ENCODE data around the gene NDUFAF8.
A peak's percentile ranks its signal among the peaks of the same experiment; 100 is the strongest.
"Not testable (repeated sequence)": the region's sequence is repeated elsewhere in the genome, so short reads cannot be mapped to it uniquely, and the experiment has no call there.

NDUFAF8 gene

DNA sequence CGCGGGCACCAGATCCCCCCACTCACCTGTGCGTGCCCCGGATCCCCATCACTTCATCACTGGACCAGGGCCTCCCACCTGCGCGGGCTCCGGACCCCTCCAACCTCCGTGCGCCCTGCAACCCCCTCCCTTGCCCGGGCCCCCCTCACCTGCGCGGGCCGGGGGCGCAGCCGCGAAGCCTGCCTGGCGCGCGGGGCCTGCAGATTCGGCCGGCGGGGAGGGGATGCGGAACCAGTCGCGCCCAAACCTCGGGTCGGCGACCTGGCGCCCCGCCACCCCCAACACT, 16.6 kb upstream of the NDUFAF8 start:
- H3K27me3 ChIP-seq (ENCODE audit: control insufficient read depth in 5 of 5, insufficient read depth in 4 of 5, low read length in 5 of 5): no peaks in the 10 kb centered on the region
- peaks cover 0 to 13% (median 4%) of the 10 kb centered on the region in 5 donors for H3K36me3 ChIP-seq (ENCODE audit: control insufficient read depth in 5 of 5, insufficient read depth in 5 of 5, low read length in 5 of 5)
- H3K9ac ChIP-seq (ENCODE audit: low read length in 5 of 5): peak overlapping the region in 4 of 5 donors; percentile 40 to 74 (median 72)
- H3K4me1 ChIP-seq (ENCODE audit: control insufficient read depth in 5 of 5, insufficient read depth in 5 of 5, low read length in 5 of 5): peaks cover 7 to 27% (median 20%) of the 10 kb centered on the region in 5 donors
- H3K4me3 ChIP-seq (ENCODE audit: low read depth in 1 of 5, low read length in 5 of 5): peak overlapping the region in 4 of 5 donors; percentile 60 to 79 (median 72)
- H3K27ac ChIP-seq (ENCODE audit: low read depth, low read length): no peak overlapping the region
- H3K9me3 ChIP-seq (ENCODE audit: control insufficient read depth in 5 of 5, low read length in 5 of 5): peaks cover 0 to 3% (median 0%) of the 10 kb centered on the region in 5 donors

DNA sequence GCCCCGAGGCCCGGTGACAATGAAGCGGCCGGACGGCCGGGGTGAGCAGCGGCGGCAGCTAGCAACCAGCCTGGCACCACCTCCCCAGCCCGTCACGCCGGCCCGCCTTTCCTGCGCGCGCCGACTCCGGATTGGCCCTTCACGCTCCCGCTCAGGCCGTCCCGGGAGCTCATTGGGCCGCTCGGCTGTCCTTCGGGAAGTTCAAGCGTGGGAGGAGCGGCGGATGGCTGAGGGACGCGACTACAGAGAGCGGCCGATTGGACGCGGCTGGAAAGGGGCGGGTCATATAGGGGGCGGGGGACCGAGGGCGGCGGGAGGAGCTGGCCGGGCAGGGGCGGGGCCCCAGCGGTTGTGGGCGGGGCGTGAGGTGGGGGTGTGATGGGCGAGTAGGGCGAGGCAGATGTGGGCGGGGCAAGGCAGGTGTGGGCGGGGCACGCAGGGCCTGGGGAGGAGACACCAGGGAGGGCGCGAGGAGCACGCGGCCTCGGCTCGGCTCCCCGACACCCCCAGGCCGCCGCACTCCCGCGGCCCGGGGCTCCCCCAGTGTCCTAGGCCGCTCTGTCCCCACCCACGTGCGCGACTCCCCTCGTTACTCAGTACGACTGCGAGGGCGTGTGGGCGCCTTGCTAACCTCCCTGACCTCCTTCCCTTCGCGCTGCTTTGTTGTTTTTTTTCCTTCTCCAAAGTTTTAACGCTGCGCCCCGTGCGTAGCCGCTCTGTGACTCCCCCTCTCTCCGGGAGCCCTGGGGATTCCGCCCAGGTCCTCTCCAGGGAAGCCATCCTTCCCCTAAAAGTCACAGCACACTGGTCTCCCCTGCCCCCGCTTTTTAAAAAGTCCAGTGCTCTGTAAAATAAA, 16.0 kb upstream of the NDUFAF8 start, which contains the start of gene CEP131:
TSS of gene CEP131 (minus strand) at position 60 of the 856 bp plus-strand sequence. CDS start 2,909 bp downstream, outside the sequence.
- peaks cover 0 to 13% (median 4%) of the 10 kb centered on the region in 5 donors for H3K36me3 ChIP-seq (ENCODE audit: control insufficient read depth in 5 of 5, insufficient read depth in 5 of 5, low read length in 5 of 5)
- peak within 1 kb of the TSS; percentile 16 for H3K27ac ChIP-seq (ENCODE audit: low read depth, low read length)
- H3K9ac ChIP-seq (ENCODE audit: low read length in 5 of 5): peak within 1 kb of the TSS in 4 of 5 donors; percentile 55 to 74 (median 72)

DNA sequence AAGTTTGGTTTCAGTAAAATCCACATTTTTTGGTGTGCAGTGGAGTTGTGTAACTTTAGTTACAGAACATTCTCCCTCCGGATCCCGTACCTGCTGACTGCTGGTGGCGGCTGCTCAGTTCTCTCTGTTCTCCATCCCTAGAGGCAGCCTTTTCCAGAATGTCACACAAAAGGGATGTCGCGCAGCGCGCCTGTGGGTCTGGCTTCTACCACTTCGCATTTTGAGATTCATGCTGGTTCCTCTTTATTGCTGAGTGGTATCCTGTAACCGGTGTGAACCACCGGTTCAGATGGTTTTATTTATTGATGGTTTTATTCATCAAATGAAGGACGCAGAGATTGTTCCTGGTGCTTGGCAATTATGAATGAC, 15.4 kb upstream of the NDUFAF8 start:
- H3K9me3 ChIP-seq (ENCODE audit: control insufficient read depth in 5 of 5, low read length in 5 of 5): peaks cover 0 to 3% (median 0%) of the 10 kb centered on the region in 5 donors
- H3K27ac ChIP-seq (ENCODE audit: low read depth, low read length): peak overlapping the region; percentile 16
- peaks cover 7 to 30% (median 22%) of the 10 kb centered on the region in 5 donors for H3K4me1 ChIP-seq (ENCODE audit: control insufficient read depth in 5 of 5, insufficient read depth in 5 of 5, low read length in 5 of 5)
- H3K9ac ChIP-seq (ENCODE audit: low read length in 5 of 5): peak overlapping the region in 4 of 5 donors; percentile 48 to 66 (median 57)
- peaks cover 0 to 17% (median 7%) of the 10 kb centered on the region in 5 donors for H3K36me3 ChIP-seq (ENCODE audit: control insufficient read depth in 5 of 5, insufficient read depth in 5 of 5, low read length in 5 of 5)
- no peaks in the 10 kb centered on the region for H3K27me3 ChIP-seq (ENCODE audit: control insufficient read depth in 5 of 5, insufficient read depth in 4 of 5, low read length in 5 of 5)
- H3K4me3 ChIP-seq (ENCODE audit: low read depth in 1 of 5, low read length in 5 of 5): peak overlapping the region; percentile 47 to 69 (median 62)

More for the DNA sequence above, 16.0 kb upstream of the NDUFAF8 start, which contains the start of gene CEP131:
- Histone ChIP-seq H3K27me3 (ENCODE audit: control insufficient read depth in 5 of 5, insufficient read depth in 4 of 5, low read length in 5 of 5) (no peaks in the 10 kb centered on the region), H3K4me1 (ENCODE audit: control insufficient read depth in 5 of 5, insufficient read depth in 5 of 5, low read length in 5 of 5) (peaks cover 7 to 27% (median 21%) of the 10 kb centered on the region in 5 donors), H3K4me3 (ENCODE audit: low read depth in 1 of 5, low read length in 5 of 5) (peak within 1 kb of the TSS; percentile 60 to 79 (median 70)), H3K9me3 (ENCODE audit: control insufficient read depth in 5 of 5, low read length in 5 of 5) (peaks cover 0 to 3% (median 0%) of the 10 kb centered on the region in 5 donors)

DNA sequence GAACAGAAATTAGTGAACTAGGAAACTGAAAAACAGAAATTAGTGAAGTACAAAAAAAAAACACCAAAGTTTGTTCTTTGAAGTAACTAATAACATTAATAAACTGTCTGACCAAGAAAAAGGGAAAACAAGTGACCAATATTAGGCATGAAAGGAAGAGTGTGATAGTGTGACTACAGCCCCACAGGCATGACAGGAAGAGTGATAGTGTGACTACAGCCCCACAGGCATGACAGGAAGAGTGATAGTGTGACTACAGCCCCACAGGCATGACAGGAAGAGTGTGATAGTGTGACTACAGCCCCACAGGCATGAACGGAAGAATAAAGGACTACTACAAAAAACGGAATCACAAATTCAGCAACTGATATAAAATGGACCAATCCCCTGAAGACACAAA, 11.5 kb upstream of the NDUFAF8 start:
- not testable (repeated sequence) for H3K4me3 ChIP-seq (ENCODE audit: low read depth in 1 of 5, low read length in 5 of 5); H3K9me3 ChIP-seq (ENCODE audit: control insufficient read depth in 5 of 5, low read length in 5 of 5); H3K9ac ChIP-seq (ENCODE audit: low read length in 5 of 5); H3K27ac ChIP-seq (ENCODE audit: low read depth, low read length); H3K27me3 ChIP-seq (ENCODE audit: control insufficient read depth in 5 of 5, insufficient read depth in 4 of 5, low read length in 5 of 5)
- Histone ChIP-seq H3K4me1 (ENCODE audit: control insufficient read depth in 5 of 5, insufficient read depth in 5 of 5, low read length in 5 of 5) (peaks cover 3 to 20% (median 9%) of the 10 kb centered on the region in 5 donors), H3K36me3 (ENCODE audit: control insufficient read depth in 5 of 5, insufficient read depth in 5 of 5, low read length in 5 of 5) (peaks cover 0 to 43% (median 42%) of the 10 kb centered on the region in 5 donors)

DNA sequence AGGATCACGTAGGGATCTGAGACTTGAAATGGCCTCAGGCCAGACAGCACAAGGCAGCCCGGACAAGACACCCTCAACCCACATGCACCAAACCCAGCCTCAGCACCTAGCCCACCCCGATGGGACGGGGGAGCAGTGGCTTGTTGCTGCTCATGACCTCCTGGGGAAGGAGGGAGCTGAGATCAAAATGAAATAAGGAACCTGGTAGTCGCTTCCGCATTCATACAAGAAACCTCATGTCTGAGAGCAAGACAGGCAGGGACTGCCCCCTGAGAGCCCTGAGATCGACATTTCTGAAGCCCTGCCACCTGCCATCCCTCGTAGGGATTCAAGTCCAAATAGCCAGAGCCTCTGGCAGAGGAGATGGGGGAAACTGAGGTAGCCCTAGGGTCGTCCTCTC, 10.7 kb upstream of the NDUFAF8 start:
- Histone ChIP-seq H3K9ac (ENCODE audit: low read length in 5 of 5) (no peak overlapping the region), H3K27me3 (ENCODE audit: control insufficient read depth in 5 of 5, insufficient read depth in 4 of 5, low read length in 5 of 5) (no peaks in the 10 kb centered on the region), H3K4me3 (ENCODE audit: low read depth in 1 of 5, low read length in 5 of 5) (no peak overlapping the region), H3K9me3 (ENCODE audit: control insufficient read depth in 5 of 5, low read length in 5 of 5) (peaks cover 0 to 3% (median 0%) of the 10 kb centered on the region in 5 donors), H3K27ac (ENCODE audit: low read depth, low read length) (no peak overlapping the region), H3K4me1 (ENCODE audit: control insufficient read depth in 5 of 5, insufficient read depth in 5 of 5, low read length in 5 of 5) (peaks cover 3 to 15% (median 6%) of the 10 kb centered on the region in 5 donors), H3K36me3 (ENCODE audit: control insufficient read depth in 5 of 5, insufficient read depth in 5 of 5, low read length in 5 of 5) (peaks cover 0 to 50% (median 47%) of the 10 kb centered on the region in 5 donors)

DNA sequence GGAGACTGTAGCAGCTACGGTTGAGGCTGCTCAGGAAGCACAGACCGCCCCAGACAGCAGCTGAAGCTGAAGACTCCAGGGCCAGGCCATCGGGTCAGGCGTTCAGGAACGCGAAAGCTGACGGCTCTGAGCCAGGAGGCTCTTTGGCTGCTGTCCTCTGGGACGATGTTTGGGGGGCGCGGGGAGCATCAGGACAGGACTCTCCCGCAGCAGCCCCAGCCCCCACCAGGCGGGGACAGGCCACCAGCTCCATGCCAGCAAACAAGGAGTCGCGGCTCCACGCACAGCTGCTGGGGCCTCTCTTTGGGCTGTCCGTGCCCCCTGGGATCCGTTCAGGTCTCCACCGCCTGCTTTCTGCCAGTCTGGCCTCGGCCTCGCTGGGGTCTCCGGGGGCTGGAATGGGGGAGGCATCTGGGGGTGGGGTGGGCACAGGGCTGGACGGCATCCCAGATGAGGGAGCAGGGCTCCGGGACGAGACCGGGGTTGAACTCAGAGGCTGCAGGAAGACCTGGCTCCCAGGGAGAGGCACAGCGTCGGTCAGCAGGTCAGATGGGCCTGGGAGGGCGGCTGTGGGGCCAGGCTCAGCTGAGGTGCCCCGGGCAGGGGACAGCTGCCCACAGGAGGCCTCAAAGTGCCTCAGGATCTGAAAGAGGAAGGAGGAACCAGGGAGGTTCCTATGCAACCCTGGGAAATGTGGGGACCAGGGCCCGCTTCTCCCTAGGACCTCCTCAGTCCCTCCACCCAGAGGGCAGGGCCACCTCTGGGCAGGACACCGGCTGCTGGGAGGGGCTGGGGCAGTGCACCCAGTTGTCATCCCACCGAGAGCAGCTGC, 10.1 kb upstream of the NDUFAF8 start:
- Histone ChIP-seq H3K9me3 (ENCODE audit: control insufficient read depth in 5 of 5, low read length in 5 of 5) (peaks cover 0 to 3% (median 0%) of the 10 kb centered on the region in 5 donors), H3K27ac (ENCODE audit: low read depth, low read length) (no peak overlapping the region), H3K4me1 (ENCODE audit: control insufficient read depth in 5 of 5, insufficient read depth in 5 of 5, low read length in 5 of 5) (peaks cover 0 to 9% (median 0%) of the 10 kb centered on the region in 5 donors), H3K27me3 (ENCODE audit: control insufficient read depth in 5 of 5, insufficient read depth in 4 of 5, low read length in 5 of 5) (no peaks in the 10 kb centered on the region), H3K9ac (ENCODE audit: low read length in 5 of 5) (no peak overlapping the region), H3K36me3 (ENCODE audit: control insufficient read depth in 5 of 5, insufficient read depth in 5 of 5, low read length in 5 of 5) (peaks cover 0 to 56% (median 52%) of the 10 kb centered on the region in 5 donors), H3K4me3 (ENCODE audit: low read depth in 1 of 5, low read length in 5 of 5) (no peak overlapping the region)

DNA sequence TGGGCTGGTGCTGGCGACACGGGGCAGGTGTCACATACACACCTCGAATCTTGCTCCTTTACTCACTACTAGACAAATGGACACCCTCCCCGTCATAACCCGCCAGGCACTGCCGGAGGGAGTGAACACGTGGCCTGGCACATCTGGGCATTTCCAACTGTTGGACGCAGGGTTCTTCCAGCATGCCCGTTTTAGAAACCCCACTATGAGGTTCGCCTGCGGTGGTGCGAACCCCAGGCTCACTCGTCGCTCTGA, 9.5 kb upstream of the NDUFAF8 start:
- no peak overlapping the region for H3K9ac ChIP-seq (ENCODE audit: low read length in 5 of 5)
- H3K4me1 ChIP-seq (ENCODE audit: control insufficient read depth in 5 of 5, insufficient read depth in 5 of 5, low read length in 5 of 5): peaks cover 0 to 9% (median 0%) of the 10 kb centered on the region in 5 donors
- H3K27ac ChIP-seq (ENCODE audit: low read depth, low read length): no peak overlapping the region
- H3K36me3 ChIP-seq (ENCODE audit: control insufficient read depth in 5 of 5, insufficient read depth in 5 of 5, low read length in 5 of 5): peaks cover 0 to 57% (median 52%) of the 10 kb centered on the region in 5 donors
- no peak overlapping the region for H3K4me3 ChIP-seq (ENCODE audit: low read depth in 1 of 5, low read length in 5 of 5)
- no peaks in the 10 kb centered on the region for H3K27me3 ChIP-seq (ENCODE audit: control insufficient read depth in 5 of 5, insufficient read depth in 4 of 5, low read length in 5 of 5)
- peaks cover 0 to 3% (median 0%) of the 10 kb centered on the region in 5 donors for H3K9me3 ChIP-seq (ENCODE audit: control insufficient read depth in 5 of 5, low read length in 5 of 5)

DNA sequence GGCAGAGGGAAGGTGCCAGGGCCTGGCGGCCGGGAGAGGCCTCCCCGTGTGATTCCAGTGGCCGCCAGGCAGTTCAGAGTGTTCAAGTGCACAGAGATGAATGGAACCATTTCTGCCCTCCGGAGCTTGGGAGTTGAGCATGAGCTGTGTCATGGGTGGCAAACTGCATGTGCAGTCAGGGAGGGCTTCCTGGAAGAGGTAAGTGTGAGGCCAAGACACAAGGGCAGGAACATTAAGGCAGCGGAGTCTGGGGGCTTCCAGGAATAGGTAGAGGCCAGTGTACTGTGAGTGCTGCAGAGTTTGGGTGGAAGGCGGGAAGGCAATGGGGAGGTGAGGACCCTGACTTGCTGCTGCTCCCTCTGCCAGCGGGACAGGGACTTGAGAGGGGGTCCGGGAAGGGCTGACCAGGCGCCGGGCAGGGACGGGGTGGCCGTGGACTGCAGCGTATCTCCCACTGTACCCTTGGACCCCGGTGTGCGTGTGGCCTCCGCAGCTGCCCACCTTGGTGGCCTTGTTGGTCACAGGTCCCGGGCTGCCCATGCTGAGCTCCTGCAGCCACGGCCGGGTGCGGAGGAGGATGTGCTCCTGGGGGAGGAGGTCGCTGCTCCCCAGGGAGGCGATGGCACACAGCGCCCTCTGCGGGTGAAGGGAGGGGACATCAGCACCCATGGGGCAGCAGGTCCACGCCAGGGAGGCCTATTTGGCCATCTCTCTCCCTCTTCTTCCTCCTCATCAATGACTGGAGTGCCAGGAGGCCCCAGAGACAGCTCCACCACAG, 8.9 kb upstream of the NDUFAF8 start:
- H3K9me3 ChIP-seq (ENCODE audit: control insufficient read depth in 5 of 5, low read length in 5 of 5): peaks cover 0 to 3% (median 0%) of the 10 kb centered on the region in 5 donors
- H3K9ac ChIP-seq (ENCODE audit: low read length in 5 of 5): no peak overlapping the region
- H3K4me1 ChIP-seq (ENCODE audit: control insufficient read depth in 5 of 5, insufficient read depth in 5 of 5, low read length in 5 of 5): peaks cover 0 to 9% (median 0%) of the 10 kb centered on the region in 5 donors
- peaks cover 0 to 60% (median 52%) of the 10 kb centered on the region in 5 donors for H3K36me3 ChIP-seq (ENCODE audit: control insufficient read depth in 5 of 5, insufficient read depth in 5 of 5, low read length in 5 of 5)
- no peaks in the 10 kb centered on the region for H3K27me3 ChIP-seq (ENCODE audit: control insufficient read depth in 5 of 5, insufficient read depth in 4 of 5, low read length in 5 of 5)
- no peak overlapping the region for H3K4me3 ChIP-seq (ENCODE audit: low read depth in 1 of 5, low read length in 5 of 5)
- no peak overlapping the region for H3K27ac ChIP-seq (ENCODE audit: low read depth, low read length)

DNA sequence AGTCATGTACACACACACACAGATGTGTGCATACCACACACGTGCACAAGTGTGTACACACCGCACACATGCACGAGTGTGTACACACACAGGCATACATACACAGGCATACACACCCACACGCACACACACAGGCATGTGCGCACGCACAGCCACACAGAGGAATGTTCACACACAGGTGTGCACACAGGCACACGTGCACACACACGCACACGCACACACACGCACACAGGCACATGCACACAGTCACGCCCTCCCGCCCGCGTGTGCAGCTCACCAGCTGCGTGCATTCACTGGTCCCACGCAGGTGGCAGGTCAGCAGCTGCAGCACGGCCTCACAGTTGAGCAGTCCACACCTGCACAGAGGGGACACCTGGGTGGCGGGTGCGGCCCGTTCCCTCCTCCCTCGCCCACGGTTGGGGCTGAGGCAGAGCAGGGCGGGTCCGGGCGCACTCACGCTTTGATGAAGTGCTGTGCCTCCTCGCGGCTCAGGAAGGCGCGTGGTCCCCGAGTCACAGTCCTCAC, 7.9 kb upstream of the NDUFAF8 start:
- no peak overlapping the region for H3K9ac ChIP-seq (ENCODE audit: low read length in 5 of 5)
- no peak overlapping the region for H3K27ac ChIP-seq (ENCODE audit: low read depth, low read length)
- no peaks in the 10 kb centered on the region for H3K27me3 ChIP-seq (ENCODE audit: control insufficient read depth in 5 of 5, insufficient read depth in 4 of 5, low read length in 5 of 5)
- peaks cover 0 to 3% (median 0%) of the 10 kb centered on the region in 5 donors for H3K9me3 ChIP-seq (ENCODE audit: control insufficient read depth in 5 of 5, low read length in 5 of 5)
- H3K4me3 ChIP-seq (ENCODE audit: low read depth in 1 of 5, low read length in 5 of 5): no peak overlapping the region
- peaks cover 0 to 9% (median 0%) of the 10 kb centered on the region in 5 donors for H3K4me1 ChIP-seq (ENCODE audit: control insufficient read depth in 5 of 5, insufficient read depth in 5 of 5, low read length in 5 of 5)
- peaks cover 0 to 63% (median 52%) of the 10 kb centered on the region in 5 donors for H3K36me3 ChIP-seq (ENCODE audit: control insufficient read depth in 5 of 5, insufficient read depth in 5 of 5, low read length in 5 of 5)

All from subcutaneous abdominal adipose tissue (tissue), 5 donors.